Measurements from ENCODE around the gene WDR45B.

The WDR45B gene

GRCh38 chr17:82596837-82597672 lies 51.2 kb downstream of the WDR45B start:
- Histone ChIP-seq H3K36me3 (peaks cover 65% of the 10 kb centered on the region), H3K4me1 (ENCODE audit: control insufficient read depth in 1 of 2, insufficient read depth in 1 of 2, low read depth in 1 of 2, low read length in 1 of 2) (peaks cover 20 to 21% of the 10 kb centered on the region in 2 experiments), H3K9me3 (no peaks in the 10 kb centered on the region), H3K4me3 (ENCODE audit: low read depth in 1 of 2, low read length in 1 of 2) (no peak overlapping the region), H3K27me3 (no peaks in the 10 kb centered on the region), H3K27ac (no peak overlapping the region)
- TF ChIP-seq CTCF (IDR thresholded peaks at IDR 0.05): no peak

GRCh38 chr17:82596296-82596695 lies 51.9 kb downstream of the WDR45B start:
- Histone ChIP-seq H3K27ac (no peak overlapping the region), H3K9me3 (no peaks in the 10 kb centered on the region), H3K4me1 (ENCODE audit: control insufficient read depth in 1 of 2, insufficient read depth in 1 of 2, low read depth in 1 of 2, low read length in 1 of 2) (peaks cover 27 to 28% of the 10 kb centered on the region in 2 experiments), H3K27me3 (no peaks in the 10 kb centered on the region), H3K4me3 (ENCODE audit: low read depth in 1 of 2, low read length in 1 of 2) (no peak overlapping the region), H3K36me3 (peaks cover 58% of the 10 kb centered on the region)
- TF ChIP-seq CTCF (IDR thresholded peaks at IDR 0.05): no peak

- H3K27ac ChIP-seq: peak overlapping the region; percentile 9
- no peaks in the 10 kb centered on the region for H3K27me3 ChIP-seq
- peaks cover 54% of the 10 kb centered on the region for H3K36me3 ChIP-seq
- H3K4me3 ChIP-seq (ENCODE audit: low read depth in 1 of 2, low read length in 1 of 2): no peak overlapping the region
- no peaks in the 10 kb centered on the region for H3K9me3 ChIP-seq
- H3K4me1 ChIP-seq (ENCODE audit: control insufficient read depth in 1 of 2, insufficient read depth in 1 of 2, low read depth in 1 of 2, low read length in 1 of 2): peaks cover 32% of the 10 kb centered on the region in 2 experiments
- no peak for TF ChIP-seq CTCF (IDR thresholded peaks at IDR 0.05)
These were observed 52.4 kb downstream of the WDR45B start for GRCh38 chr17:82595893-82596292.

- no peak for TF ChIP-seq CTCF (IDR thresholded peaks at IDR 0.05)
- Histone ChIP-seq H3K27ac (no peak overlapping the region), H3K4me1 (ENCODE audit: control insufficient read depth in 1 of 2, insufficient read depth in 1 of 2, low read depth in 1 of 2, low read length in 1 of 2) (peaks cover 35% of the 10 kb centered on the region in 2 experiments), H3K9me3 (no peaks in the 10 kb centered on the region), H3K36me3 (peaks cover 40% of the 10 kb centered on the region), H3K4me3 (ENCODE audit: low read depth in 1 of 2, low read length in 1 of 2) (no peak overlapping the region), H3K27me3 (no peaks in the 10 kb centered on the region)
These were observed 53.7 kb downstream of the WDR45B start for GRCh38 chr17:82594571-82594970.

GRCh38 chr17:82593590-82594087 lies 54.6 kb downstream of the WDR45B start:
- no peaks in the 10 kb centered on the region for H3K9me3 ChIP-seq
- no peaks in the 10 kb centered on the region for H3K27me3 ChIP-seq
- peaks cover 35% of the 10 kb centered on the region in 2 experiments for H3K4me1 ChIP-seq (ENCODE audit: control insufficient read depth in 1 of 2, insufficient read depth in 1 of 2, low read depth in 1 of 2, low read length in 1 of 2)
- H3K4me3 ChIP-seq (ENCODE audit: low read depth in 1 of 2, low read length in 1 of 2): peak overlapping the region; percentile 50 to 55
- no peak for TF ChIP-seq CTCF (IDR thresholded peaks at IDR 0.05)
- H3K36me3 ChIP-seq: peaks cover 34% of the 10 kb centered on the region
- H3K27ac ChIP-seq: peak overlapping the region; percentile 86
